Fibroblast of villous mesenchyme (primary cell): ENCODE data around the gene CDC42EP2. TPM values are rescaled to one million over a fixed set of nuclear protein-coding genes. Genes with fewer than 3 reads are reported as not detected.
A peak's percentile ranks its signal among the peaks of the same experiment; 100 is the strongest.

Source experiments
- DNase-seq: peaks from one replicate; pipeline ENCODE4 v3.0.0-alpha.2; 2010; ENCODE audit warnings: low read depth
- H3K4me3 ChIP-seq: 2 replicates; pipeline ENCODE4 v1.5.1; 2011; ENCODE audit warnings: low read depth, mild to moderate bottlenecking, low read length
- total RNA-seq: library from RNA; depleted of rRNA; stranded (reverse); fragments of >200 nt; gene quantifications from 2 replicates; pipeline ENCODE4 v1.2.3, GENCODE V29; 2012
- TF ChIP-seq, protein P1 (sequence below): IDR thresholded peaks from 2 replicates; pipeline ENCODE4 v1.5.1; 2012; ENCODE audit warnings: low read depth, mild to moderate bottlenecking, low read length; ENCODE audit not compliant: insufficient read depth

The CDC42EP2 gene
- total RNA-seq, 1 donor, result 32.8 TPM

DNA sequence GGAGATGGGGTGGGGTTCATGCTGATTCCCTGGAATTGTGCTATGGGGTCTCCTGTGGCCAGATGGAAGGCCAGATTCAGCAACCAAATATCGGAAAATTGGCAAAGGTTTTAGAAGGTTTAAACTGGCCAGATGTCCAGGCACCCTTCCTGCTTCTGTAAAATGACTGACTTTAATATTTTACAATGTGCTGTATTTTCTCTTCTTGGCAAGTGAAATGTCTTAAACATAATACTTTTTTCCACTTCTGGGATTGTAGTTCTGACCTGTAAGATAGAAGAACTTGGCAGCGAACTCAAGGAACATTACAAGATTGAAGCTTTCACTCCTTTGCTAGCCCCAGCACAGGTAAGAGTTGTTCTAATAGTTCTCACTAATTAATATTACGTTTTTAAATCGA lies 35.4 kb upstream of the CDC42EP2 start:
- no peak for DNase-seq
- TF ChIP-seq, protein P1, sequence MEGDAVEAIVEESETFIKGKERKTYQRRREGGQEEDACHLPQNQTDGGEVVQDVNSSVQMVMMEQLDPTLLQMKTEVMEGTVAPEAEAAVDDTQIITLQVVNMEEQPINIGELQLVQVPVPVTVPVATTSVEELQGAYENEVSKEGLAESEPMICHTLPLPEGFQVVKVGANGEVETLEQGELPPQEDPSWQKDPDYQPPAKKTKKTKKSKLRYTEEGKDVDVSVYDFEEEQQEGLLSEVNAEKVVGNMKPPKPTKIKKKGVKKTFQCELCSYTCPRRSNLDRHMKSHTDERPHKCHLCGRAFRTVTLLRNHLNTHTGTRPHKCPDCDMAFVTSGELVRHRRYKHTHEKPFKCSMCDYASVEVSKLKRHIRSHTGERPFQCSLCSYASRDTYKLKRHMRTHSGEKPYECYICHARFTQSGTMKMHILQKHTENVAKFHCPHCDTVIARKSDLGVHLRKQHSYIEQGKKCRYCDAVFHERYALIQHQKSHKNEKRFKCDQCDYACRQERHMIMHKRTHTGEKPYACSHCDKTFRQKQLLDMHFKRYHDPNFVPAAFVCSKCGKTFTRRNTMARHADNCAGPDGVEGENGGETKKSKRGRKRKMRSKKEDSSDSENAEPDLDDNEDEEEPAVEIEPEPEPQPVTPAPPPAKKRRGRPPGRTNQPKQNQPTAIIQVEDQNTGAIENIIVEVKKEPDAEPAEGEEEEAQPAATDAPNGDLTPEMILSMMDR, result no peak
- no peak overlapping the region for H3K4me3 ChIP-seq

DNA sequence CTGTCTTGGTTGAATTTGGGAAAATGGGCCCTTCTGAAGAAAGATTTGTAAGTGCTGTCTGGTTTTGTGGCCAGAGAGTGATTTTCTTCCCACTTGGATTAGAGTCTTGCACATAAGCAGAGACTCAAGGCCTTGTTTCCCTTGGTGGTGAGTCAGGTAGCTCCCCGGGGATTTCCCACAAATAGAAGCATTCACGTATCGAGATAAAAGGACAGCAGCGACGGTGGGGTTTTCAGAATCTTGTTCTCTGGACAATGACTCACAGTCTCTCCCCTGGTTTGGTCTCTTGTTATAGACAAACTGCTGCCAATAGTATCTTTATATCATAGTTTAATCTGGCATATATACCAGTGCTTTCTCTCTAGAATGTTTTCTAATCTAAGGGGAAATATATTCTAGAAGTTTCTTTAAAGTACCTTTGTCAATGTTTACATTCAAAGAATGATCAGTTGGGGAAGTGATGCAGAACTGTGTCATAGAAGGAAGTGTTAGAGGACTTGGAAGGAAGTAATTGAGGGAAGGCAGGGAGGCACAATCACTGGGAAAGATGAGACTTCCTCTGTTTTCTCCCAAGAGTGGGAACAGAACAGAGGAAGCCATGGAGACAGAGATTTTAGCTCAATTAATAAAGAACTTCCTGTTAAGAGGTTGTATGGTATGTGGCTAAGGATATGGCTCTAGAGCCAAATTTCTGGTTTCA lies 34.8 kb upstream of the CDC42EP2 start:
- no peak overlapping the region for H3K4me3 ChIP-seq
- TF ChIP-seq, protein P1, result no peak
- peak; percentile 93 for DNase-seq

DNA sequence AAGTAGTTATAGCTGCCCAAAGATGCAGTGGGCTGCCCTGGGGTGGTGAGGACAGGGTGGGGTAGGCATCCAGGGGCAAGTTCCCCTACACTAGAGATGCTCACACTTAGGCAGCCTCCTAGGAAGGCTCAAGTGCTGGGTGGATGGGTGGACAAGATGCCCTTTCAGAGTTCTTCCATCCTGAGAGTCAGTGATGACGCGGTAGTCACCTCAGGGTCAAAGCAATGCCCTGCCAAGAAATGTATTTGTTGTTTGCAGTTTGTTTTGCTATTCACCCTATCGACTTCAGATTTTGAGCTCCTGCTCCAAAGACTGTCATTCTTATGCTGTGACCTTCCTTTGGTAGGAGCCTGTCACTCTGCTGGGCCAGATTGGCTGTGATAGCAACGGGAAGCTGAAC lies 34.0 kb upstream of the CDC42EP2 start:
- TF ChIP-seq, protein P1, result no peak
- DNase-seq, result no peak
- no peak overlapping the region for H3K4me3 ChIP-seq

DNA sequence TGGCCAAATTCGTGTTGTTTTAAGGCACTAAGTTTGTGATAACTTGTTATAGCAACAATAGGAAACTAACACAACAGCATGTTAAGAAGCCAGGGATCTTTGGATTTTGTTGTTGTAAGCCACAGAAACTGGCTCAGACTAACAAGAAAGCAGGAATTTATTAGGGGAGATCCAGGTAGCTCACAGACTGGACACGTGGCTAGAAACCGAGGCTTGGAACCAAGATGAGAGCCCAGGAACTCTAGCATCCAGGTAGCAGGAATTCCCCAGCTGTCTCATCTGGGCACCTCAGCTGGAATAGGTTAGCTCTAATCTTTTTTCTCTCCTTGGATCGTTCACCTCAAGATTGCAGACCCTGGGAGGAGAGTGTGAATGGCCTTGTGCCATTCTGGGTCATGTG lies 28.0 kb upstream of the CDC42EP2 start:
- no peak overlapping the region for H3K4me3 ChIP-seq
- TF ChIP-seq, protein P1, result no peak
- DNase-seq, result no peak

DNA sequence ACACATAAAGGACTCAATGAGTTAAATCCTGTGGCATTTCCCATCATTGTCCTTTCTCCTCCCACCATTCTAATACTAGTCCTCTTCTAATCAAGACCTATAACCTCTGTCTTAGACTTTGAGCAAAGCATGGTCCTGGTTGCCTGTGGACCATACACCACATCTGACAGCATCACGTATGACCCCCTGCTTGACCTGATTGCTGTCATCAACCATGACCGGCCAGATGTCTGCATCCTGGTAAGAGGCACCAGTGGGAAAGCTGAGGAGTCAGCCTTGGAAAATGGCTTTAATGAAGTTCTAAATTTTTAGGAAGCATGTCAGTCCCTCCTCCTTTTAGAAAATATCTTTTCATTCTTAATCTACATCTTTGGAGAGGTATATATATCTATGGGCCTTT lies 27.1 kb upstream of the CDC42EP2 start:
- TF ChIP-seq, protein P1, result no peak
- H3K4me3 ChIP-seq, result no peak overlapping the region
- DNase-seq, result no peak

DNA sequence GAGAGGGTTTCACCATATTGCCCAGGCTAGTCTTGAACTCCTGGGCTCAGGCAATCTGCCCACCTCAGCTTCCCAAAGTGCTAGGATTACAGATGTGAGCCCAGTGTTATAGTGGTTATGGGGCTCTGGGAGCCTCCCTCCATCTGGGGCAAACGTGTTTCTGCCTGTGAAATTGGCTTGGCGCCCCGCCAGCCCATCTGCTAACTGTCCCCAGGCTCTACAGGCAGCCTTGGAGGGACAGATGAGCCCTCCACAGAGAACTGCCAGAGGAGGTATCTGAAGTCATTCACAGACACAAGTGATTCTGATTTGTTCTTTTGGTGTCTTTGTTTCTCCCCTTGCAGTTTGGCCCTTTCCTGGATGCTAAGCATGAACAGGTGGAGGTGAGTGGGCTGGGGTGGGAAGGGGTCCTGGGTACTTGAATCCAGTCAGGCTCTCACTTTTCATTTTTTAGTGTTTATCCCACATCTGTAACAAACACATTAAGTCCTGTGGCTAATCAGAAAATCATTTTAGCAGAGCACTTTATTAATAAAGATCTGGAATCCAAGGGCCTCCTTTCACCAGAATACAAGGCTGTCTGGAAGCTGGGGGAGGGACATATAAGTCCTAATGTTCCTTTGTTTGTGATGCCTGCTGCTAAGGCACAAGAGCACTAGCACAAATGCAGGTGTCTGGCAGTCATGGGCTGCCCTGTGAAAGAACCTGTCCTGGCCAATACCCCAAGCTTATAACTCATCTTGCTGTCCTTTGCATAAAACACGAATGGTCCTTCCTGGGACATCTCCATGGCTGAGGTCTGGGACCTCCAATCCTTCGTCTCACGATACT lies 25.7 kb upstream of the CDC42EP2 start:
- H3K4me3 ChIP-seq, result no peak overlapping the region
- TF ChIP-seq, protein P1, result no peak
- peak; percentile 76 for DNase-seq
